Adipose tissue (tissue), 3 donors: ENCODE measurements around the gene TCEA2. TPM values are rescaled to one million over a fixed set of nuclear protein-coding genes. Genes with fewer than 3 reads are reported as not detected.

ENCODE experiments used
- H3K27ac ChIP-seq: one replicate; pipeline ENCODE4 v1.5.1; 2013; ENCODE audit warnings: low read depth, low read length
- whole genome bisulfite sequencing, 3 donors: extraction: QIAGEN DNeasy Blood & Tissue Kit; methylation state at CpG; one replicate each; pipeline ENCODE4 v1.1.7; 2013; 5-methylcytosine and 5-hydroxymethylcytosine counted together
- polyA plus RNA-seq, 3 donors: library from polyadenylated mRNA; stranded (reverse); fragments of 200-250 nt; gene quantifications; one replicate each; pipeline ENCODE4 v1.2.3, GENCODE V29; 2013
- donor health status: healthy with polysubstance abuse.
- donor health status: Bipolar disorder and iron deficiency.
- donor health status: healthy.

The TCEA2 gene
- polyA plus RNA-seq, 3 donors: 17.2 to 48.5 (median 35.4) TPM

DNA sequence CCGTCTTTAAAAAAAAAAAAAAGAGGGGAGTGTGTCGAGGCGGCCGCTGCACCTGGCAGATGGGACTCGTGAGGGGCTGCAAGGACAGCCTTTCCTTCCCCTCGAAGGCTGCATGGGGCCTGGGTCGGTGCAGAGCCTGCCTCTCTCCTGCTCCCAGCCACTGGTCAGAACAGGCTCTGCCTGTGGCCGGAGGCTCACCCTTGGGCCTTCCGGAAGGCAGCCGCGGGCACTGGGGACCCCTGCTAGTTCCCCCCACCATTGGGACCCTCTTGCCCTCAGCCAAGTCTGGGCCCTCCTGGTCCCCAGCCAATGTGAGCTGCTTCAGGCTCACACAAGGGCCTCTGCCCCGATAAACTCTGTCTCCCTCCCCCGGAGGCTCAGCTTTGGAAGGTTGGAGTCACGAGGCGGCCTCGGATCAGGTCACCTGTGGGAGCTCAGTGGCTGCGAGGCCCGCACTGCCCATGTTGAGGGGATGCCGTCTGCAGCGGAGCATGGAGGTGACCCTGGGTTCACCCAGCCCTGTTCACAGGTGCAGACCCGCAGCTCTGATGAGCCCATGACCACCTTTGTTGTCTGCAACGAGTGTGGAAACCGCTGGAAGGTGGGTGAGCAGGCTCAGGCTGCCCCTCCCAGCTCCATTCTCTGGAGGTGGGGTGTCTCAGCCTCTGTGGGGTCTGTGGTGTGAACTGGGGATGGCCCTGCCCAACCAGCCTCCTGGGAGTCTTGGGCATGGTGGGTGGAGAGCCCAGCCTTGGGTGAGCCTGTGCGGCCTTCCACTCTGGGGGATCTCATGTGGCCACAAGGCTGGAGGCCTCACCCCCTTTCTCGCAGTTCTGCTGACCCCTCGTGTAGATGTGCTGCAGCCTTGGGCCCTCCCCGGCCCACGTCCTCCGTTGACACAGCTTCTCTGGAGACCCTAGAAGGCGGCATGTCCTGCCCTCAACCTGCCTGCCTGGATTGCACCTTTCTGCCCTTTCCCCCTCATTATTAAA, 8.6 kb downstream of the TCEA2 start:
- WGBS, 3 donors: 88 to 92% (median 88%) methylated on average over 23 to 30 of the region's 30 CpGs

GRCh38 chr20:64072498-64073063, 9.6 kb downstream of the TCEA2 start:
- WGBS, 3 donors: 71 to 84% (median 72%) methylated on average over 14 of the region's 14 CpGs
- no peak overlapping the region for H3K27ac ChIP-seq

More for the DNA sequence above, 8.6 kb downstream of the TCEA2 start:
- no peak overlapping the region for H3K27ac ChIP-seq

DNA sequence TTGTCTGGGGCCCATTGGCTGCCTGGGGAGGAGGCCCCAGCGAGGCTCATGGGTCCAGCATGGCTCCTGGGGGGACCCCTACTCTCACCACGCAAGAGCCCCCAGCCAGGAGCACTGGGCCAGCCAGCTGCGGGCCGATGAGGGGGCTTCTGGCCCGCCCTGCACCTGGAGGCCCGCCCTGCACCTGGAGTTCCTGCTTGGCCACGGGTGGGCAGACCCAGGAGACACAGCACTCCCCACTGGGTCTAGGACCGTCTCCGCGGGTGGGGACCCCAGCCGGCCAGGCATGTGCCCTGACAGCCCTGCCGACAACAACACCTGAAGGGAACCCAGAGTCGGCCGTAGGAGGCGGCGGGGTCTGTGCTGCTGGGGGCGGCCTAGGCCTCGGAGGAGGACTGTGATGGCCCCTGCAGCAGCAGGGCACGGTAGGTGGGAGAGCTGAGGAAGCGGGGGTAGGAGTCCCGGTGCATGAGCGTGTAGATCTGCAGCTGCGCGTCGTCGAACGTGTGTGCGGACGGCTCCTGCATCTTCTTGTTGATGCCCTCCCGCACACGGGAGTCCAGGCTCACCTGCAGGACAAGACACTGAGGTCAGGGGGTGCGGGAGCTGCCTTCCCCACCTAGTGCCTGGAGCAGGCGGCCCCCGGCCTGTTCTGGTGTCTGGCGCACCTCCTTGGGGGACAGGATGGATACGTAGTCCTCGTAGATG, 10.6 kb downstream of the TCEA2 start:
- no peak overlapping the region for H3K27ac ChIP-seq
- WGBS, 3 donors: 91 to 93% (median 92%) methylated on average over 33 to 37 of the region's 37 CpGs

DNA sequence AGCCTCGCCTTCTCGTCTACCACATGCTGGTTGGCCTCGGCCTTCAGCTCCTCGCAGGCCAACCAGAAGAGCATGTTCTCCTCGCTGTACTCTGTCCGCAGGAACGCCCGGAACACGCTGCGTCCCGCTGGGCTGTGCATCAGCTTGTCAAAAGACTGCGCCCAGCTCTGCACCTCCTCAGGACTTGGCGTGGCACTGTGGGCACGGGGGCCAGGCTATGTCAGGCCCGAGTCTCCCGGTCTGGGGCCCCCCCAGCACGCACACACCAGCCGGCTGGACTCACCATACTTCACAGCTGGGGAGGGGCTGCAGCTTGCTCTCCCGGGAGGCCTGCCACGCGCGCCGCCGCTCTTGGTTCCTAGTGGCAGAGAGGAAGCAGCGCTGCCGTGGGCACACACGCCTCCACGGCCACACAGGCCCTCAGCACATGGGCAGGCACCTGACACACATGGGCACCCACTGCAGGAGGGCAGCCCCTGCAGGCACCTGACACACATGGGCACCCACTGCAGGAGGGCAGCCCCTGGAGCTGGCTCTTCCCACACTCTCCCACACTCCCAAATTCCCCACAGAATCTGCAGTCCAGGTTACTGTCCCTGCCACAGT, 11.3 kb downstream of the TCEA2 start:
- 90 to 95% (median 91%) methylated on average over 25 to 28 of the region's 28 CpGs for WGBS, 3 donors
- H3K27ac ChIP-seq: no peak overlapping the region

DNA sequence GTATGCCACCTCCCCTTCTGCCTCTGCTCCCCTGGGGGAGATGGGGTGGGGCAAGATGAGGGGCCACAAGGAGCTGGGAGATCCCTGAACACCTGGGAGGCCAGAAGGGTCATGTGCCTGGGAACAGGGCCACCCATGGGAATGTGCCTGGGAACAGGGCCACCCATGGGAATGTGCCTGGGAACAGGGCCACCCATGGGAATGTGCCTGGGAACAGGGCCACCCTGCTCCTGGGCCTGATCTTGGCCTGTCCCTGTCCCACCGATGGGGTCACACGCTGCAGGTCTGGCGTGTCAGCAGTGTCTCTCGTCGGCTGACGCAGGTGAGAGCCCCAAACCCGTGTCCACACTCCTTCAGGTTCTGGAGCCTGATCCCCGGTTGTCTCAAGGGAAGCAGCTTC, 12.0 kb downstream of the TCEA2 start:
- no peak overlapping the region for H3K27ac ChIP-seq
- whole genome bisulfite sequencing, 3 donors: 91 to 96% (median 95%) methylated on average over 8 of the region's 8 CpGs

- WGBS, 3 donors: 87 to 92% (median 89%) methylated on average over 12 of the region's 12 CpGs
- H3K27ac ChIP-seq: no peak overlapping the region
These were observed 12.6 kb downstream of the TCEA2 start for GRCh38 chr20:64075556-64075955.

- WGBS, 3 donors: 87 to 95% (median 87%) methylated on average over 19 to 20 of the region's 22 CpGs
- H3K27ac ChIP-seq: no peak overlapping the region
These were observed 13.3 kb downstream of the TCEA2 start for GRCh38 chr20:64076061-64076997.

- 54 to 93% (median 60%) methylated on average over 8 of the region's 8 CpGs for WGBS, 3 donors
- no peak overlapping the region for H3K27ac ChIP-seq
These were observed 14.1 kb downstream of the TCEA2 start for GRCh38 chr20:64077094-64077493.

DNA sequence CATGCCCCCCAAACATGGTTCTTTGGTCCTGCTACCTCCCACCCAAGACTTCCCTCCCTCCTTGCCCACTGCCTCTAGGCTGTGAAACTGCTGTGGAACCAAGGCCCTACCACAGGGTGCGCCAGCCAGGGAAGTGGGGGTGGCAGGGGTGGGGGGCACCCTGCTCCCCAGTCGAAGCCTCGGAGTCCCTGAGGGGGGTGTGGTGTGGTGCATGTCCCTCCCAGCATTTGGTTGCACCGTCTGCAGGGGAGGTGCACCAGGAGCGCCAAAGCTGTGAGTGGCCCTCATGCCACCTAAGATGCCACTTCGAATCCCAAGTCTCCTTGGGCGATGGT, 14.5 kb downstream of the TCEA2 start:
- WGBS, 3 donors: 48 to 73% (median 60%) methylated on average over 7 of the region's 7 CpGs
- no peak overlapping the region for H3K27ac ChIP-seq

DNA sequence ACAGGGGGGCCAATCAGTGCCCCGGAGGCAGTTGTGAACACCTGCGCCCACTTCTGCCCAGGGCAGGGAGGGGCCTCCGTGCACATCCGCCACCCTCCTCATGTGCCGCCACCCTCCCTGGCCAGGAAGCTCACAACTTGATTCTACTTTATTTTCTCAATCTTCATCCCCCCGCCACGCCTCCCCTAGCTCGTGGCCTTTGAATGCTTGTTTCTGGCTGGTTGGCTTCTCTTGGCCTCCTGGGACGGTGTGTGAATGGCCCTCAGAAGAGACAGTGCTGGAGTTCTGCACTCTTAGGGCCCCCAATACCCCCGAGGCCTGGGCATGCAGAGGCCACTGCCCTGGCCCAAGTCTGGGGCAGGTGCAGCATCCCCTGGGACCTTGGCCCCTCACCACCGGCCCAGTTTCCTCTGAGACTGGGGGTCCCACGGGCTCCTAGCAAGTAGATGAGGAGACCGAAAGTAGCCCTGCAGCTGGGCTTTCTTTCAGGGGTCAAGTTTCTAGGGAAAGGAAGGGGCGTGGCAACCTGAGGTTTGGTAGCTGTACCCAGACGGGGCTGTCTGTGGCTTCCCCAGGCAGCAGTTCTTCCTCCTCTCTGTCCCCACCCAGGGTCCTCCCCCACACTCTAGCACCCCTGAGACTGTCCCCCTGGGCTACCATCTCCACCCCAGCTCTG, 15.0 kb downstream of the TCEA2 start:
- no peak overlapping the region for H3K27ac ChIP-seq
- 29 to 80% (median 40%) methylated on average over 15 of the region's 15 CpGs for WGBS, 3 donors

- H3K27ac ChIP-seq: no peak overlapping the region
- 9 to 51% (median 10%) methylated on average over 3 to 4 of the region's 4 CpGs for WGBS, 3 donors
These were observed 15.9 kb downstream of the TCEA2 start for GRCh38 chr20:64078934-64079272.

DNA sequence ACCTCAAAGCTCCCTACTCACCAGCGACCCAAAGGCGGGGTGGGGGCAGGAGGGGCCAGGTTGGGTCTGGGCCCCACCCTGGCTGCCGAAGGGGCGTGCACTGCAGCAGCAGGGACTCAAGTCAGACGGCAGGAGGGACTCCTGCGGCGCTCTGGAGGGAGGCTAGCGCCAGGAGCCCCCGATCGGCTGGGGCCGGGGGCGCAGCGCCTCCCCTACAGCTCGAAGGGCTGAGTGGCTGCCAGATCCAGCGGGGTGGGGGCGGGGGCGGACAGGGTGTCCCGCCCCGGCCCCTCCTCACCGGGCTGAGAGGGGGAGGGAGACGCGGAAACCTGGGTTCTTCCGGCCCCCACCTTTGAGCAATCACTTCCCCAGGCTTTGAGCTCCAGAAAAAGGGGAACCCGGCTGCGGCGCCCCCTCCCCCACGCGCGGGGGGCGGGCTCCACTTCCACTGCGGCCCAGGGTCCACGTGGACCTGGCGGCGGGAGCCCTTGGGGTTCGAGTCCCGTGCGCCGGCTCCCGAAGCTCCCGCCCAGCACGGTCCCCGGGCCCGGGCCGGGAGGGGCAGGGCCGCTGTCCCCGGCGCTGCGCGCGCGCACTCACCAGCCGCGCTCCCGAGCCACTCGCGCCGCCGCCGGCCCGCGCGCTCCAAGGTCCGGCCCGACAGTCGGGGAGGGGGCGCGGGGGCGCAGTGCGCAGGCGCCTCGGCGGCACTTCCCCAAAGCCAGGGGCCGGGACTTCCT, 16.4 kb downstream of the TCEA2 start, which contains the start of gene RGS19:
Gene RGS19, minus strand, starts transcription at position 246 of the 740 bp plus-strand sequence. CDS start 2,632 bp downstream, outside the sequence.
- H3K27ac ChIP-seq: peak within 1 kb of the TSS; percentile 52
- 0 to 1% (median 1%) methylated on average over 49 to 73 of the region's 73 CpGs for WGBS, 3 donors

DNA sequence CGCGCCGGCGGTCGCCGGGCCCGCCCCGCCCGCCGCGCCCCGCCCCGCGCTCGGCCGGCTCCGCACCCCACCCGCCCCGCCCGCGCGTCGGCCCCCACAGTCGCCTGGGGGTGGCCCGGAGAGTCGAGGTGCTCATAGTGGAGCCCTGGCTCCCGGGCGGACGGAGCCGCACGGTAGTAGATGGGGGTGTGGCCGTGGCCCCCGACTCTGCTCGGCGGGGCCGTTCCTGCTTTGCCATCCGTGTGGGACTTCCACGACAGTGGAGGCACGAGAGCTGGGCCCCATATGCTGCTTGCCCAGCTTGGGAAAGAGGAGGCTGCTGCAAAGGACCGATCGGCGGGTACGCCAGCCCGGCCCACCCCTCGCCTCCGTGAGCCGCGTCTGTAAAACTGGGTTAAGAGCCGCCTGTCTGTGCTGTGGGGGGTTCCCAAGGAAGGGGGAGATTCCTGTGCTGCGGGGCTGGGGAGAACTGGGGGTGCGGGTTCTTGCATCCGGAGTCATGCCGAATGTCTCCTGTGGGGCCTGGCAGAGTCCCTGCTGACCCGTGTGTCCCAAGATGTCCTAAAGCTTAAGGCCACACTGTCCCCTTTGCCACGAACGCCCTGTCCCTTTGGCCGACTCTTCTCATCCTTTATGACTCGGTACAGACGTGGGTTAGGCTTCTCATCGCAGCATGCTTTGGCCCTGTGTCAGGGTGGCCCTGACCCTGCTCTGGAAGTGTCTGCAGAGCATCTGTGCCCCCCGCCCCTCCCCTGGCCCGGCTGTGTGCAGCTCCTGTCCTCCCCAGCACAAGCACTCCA, 17.2 kb downstream of the TCEA2 start, which contains the start of gene OPRL1:
Gene OPRL1, plus strand, starts transcription at position 70 of the 800 bp plus-strand sequence. CDS start 12,639 bp downstream, outside the sequence.
- H3K27ac ChIP-seq: peak within 1 kb of the TSS; percentile 52

GRCh38 chr20:64080813-64081623, 18.0 kb downstream of the TCEA2 start:
- WGBS, 3 donors: 61 to 78% (median 74%) methylated on average over 16 to 17 of the region's 17 CpGs
- no peak overlapping the region for H3K27ac ChIP-seq

More for the DNA sequence above, 17.2 kb downstream of the TCEA2 start, which contains the start of gene OPRL1:
- WGBS, 3 donors: 3 to 17% (median 5%) methylated on average over 41 to 62 of the region's 62 CpGs

DNA sequence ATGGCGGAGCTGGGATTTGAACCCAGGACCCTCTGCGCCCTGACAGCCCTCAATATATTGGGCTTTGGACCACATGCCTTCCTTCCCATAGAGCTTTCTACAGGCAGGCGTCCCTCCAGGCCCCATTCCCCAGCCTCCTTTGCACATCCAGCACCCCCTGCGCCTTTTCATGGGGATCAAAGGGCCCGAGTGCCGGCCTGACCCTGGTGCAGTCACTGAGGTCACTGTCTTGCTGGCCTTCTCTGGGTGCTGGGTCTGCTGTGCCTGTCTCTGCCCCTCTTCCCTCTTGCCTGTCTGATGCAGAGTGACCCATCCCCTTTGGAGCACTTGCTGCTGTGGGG, 18.6 kb downstream of the TCEA2 start:
- WGBS, 3 donors: 85 to 87% (median 86%) methylated on average over 6 of the region's 6 CpGs
- no peak overlapping the region for H3K27ac ChIP-seq
